HG03575 (cell line): ENCODE results near the gene FOXO3.

Source experiments
- ATAC-seq: cut with Tn5 transposase; IDR thresholded peaks from one replicate; pipeline ENCODE4 v1.9.1; 2021; ENCODE audit not compliant: unreplicated experiment, insufficient number of reproducible peaks, low FRiP score; ENCODE audit errors: extremely low read depth

FOXO3 gene

GRCh38 chr6:108591040-108591816, 30.5 kb downstream of the FOXO3 start:
- no peak for ATAC-seq

GRCh38 chr6:108592371-108593337, 31.9 kb downstream of the FOXO3 start:
- ATAC-seq, result peak; percentile 37

- no peak for ATAC-seq
Observed at GRCh38 chr6:108594151-108594550, 33.4 kb downstream of the FOXO3 start.

- no peak for ATAC-seq
Observed at GRCh38 chr6:108594640-108595039, 33.9 kb downstream of the FOXO3 start.

- no peak for ATAC-seq
Observed at GRCh38 chr6:108596956-108597355, 36.2 kb downstream of the FOXO3 start.

- ATAC-seq, result no peak
Observed at GRCh38 chr6:108597572-108598304, 37.0 kb downstream of the FOXO3 start.

GRCh38 chr6:108598305-108598863, 37.7 kb downstream of the FOXO3 start:
- peak; percentile 52 for ATAC-seq

GRCh38 chr6:108604156-108604555, 43.4 kb downstream of the FOXO3 start:
- ATAC-seq, result no peak

GRCh38 chr6:108606250-108606690, 45.6 kb downstream of the FOXO3 start:
- ATAC-seq, result no peak

- ATAC-seq, result no peak
Observed at GRCh38 chr6:108608453-108609275, 47.9 kb downstream of the FOXO3 start.

- ATAC-seq, result no peak
Observed at GRCh38 chr6:108609276-108609769, 48.6 kb downstream of the FOXO3 start.

GRCh38 chr6:108610270-108610839, 49.6 kb downstream of the FOXO3 start:
- no peak for ATAC-seq

GRCh38 chr6:108610957-108611586, 50.4 kb downstream of the FOXO3 start:
- no peak for ATAC-seq

- ATAC-seq, result no peak
Observed at GRCh38 chr6:108612852-108613251, 52.1 kb downstream of the FOXO3 start.

GRCh38 chr6:108616544-108616943, 55.8 kb downstream of the FOXO3 start:
- no peak for ATAC-seq

- ATAC-seq, result no peak
Observed at GRCh38 chr6:108616973-108617372, 56.3 kb downstream of the FOXO3 start.

- ATAC-seq, result no peak
Observed at GRCh38 chr6:108618623-108619152, 58.0 kb downstream of the FOXO3 start.
